WTC11 (cell line): ENCODE data around the gene PUM1. TPM values are rescaled to one million over a fixed set of nuclear protein-coding genes. Genes with fewer than 3 reads are reported as not detected.
A peak's percentile ranks its signal among the peaks of the same experiment; 100 is the strongest.

Experiments used
- ATAC-seq: fragments of 200-7000 bp; cut with Tn5 transposase; 2 replicates; pipeline ENCODE4 v1.10.0; 2021; ENCODE audit warnings: mild to moderate bottlenecking, moderate library complexity
- CTCF ChIA-PET: fragments of 300-600 bp; sonication (Branson Sonifier 250); formaldehyde crosslinking; loops from one replicate; lab custom pipeline; 2021; ENCODE audit warnings: antibody characterized with exemption; lab: Charles Lee
- POLR2A ChIA-PET: fragments of 350-600 bp; sonication (Branson Sonifier 250); formaldehyde crosslinking; loops from one replicate; lab custom pipeline; 2021; ENCODE audit warnings: antibody characterized with exemption; lab: Charles Lee
- DNase-seq: peaks from one replicate; pipeline ENCODE4 v3.0.0; 2021; ENCODE audit warnings: low spot score
- H3K27ac Mint-ChIP-seq: 2 replicates; pipeline ENCODE4 v1.8.0; 2021; ENCODE audit warnings: mixed read lengths
- H3K27me3 Mint-ChIP-seq: 2 replicates; pipeline ENCODE4 v1.8.0; 2021; ENCODE audit warnings: low read depth, mild to moderate bottlenecking, moderate library complexity, mixed read lengths
- H3K36me3 Mint-ChIP-seq: 2 replicates; pipeline ENCODE4 v1.8.0; 2021; ENCODE audit warnings: mixed read lengths
- H3K4me1 Mint-ChIP-seq: 2 replicates; pipeline ENCODE4 v1.8.0; 2022; ENCODE audit warnings: mixed read lengths
- H3K4me3 Mint-ChIP-seq: 2 replicates; pipeline ENCODE4 v1.8.0; 2021; ENCODE audit warnings: mild to moderate bottlenecking, moderate library complexity, mixed read lengths
- H3K9me3 Mint-ChIP-seq: 2 replicates; pipeline ENCODE4 v1.8.0; 2021; ENCODE audit warnings: mixed read lengths
- CREM ChIP-seq: sonication (generic); formaldehyde crosslinking; IDR thresholded peaks from 2 replicates; pipeline ENCODE4 v1.8.1; 2022; ENCODE audit warnings: mild to moderate bottlenecking, missing genetic modification reagents, moderate library complexity
- GABPB1 ChIP-seq: sonication (generic); formaldehyde crosslinking; IDR thresholded peaks from 2 replicates; pipeline ENCODE4 v1.8.1; 2023; ENCODE audit warnings: mild to moderate bottlenecking, missing genetic modification reagents
- MXD4 ChIP-seq: fragments of 250-450 bp; sonication (Bioruptor Pico); IDR thresholded peaks from 2 replicates; pipeline ENCODE4 v1.8.0; 2021; ENCODE audit warnings: mild to moderate bottlenecking, moderate library complexity, borderline replicate concordance
- NFYB ChIP-seq: sonication (generic); formaldehyde crosslinking; conservative IDR thresholded peaks from 2 replicates; pipeline ENCODE4 v1.8.0; 2022; ENCODE audit warnings: low read depth, missing genetic modification reagents
- NR2C2 ChIP-seq: sonication (generic); formaldehyde crosslinking; IDR thresholded peaks from 2 replicates; pipeline ENCODE4 v1.8.0; 2022; ENCODE audit warnings: mild to moderate bottlenecking, missing genetic modification reagents
- RELA ChIP-seq: sonication (generic); formaldehyde crosslinking; IDR thresholded peaks from 2 replicates; pipeline ENCODE4 v1.8.1; 2022; ENCODE audit warnings: missing genetic modification reagents, mild to moderate bottlenecking, borderline replicate concordance
- SMAD3 ChIP-seq: sonication (generic); formaldehyde crosslinking; IDR thresholded peaks from 2 replicates; pipeline ENCODE4 v1.8.0; 2022; ENCODE audit warnings: missing genetic modification reagents, mild to moderate bottlenecking, borderline replicate concordance
- SP1 ChIP-seq: sonication (generic); formaldehyde crosslinking; conservative IDR thresholded peaks from 2 replicates; pipeline ENCODE4 v1.8.1; 2022; ENCODE audit warnings: missing genetic modification reagents
- TEAD4 ChIP-seq: sonication (generic); formaldehyde crosslinking; IDR thresholded peaks from 2 replicates; pipeline ENCODE4 v1.8.0; 2022; ENCODE audit warnings: mild to moderate bottlenecking, missing genetic modification reagents
- TP53 ChIP-seq: sonication (generic); formaldehyde crosslinking; IDR thresholded peaks from 2 replicates; pipeline ENCODE4 v1.8.1; 2023; ENCODE audit warnings: mild to moderate bottlenecking, missing genetic modification reagents
- ZNF121 ChIP-seq: sonication (generic); formaldehyde crosslinking; IDR thresholded peaks from 2 replicates; pipeline ENCODE4 v1.8.0; 2023; ENCODE audit warnings: missing genetic modification reagents
- ZNF423 ChIP-seq: fragments of 250-450 bp; sonication (Bioruptor Pico); IDR thresholded peaks from 2 replicates; pipeline ENCODE4 v2.1.2; 2022; ENCODE audit warnings: mild to moderate bottlenecking, moderate library complexity
- ZNF671 ChIP-seq: fragments of 250-450 bp; sonication (Bioruptor Pico); IDR thresholded peaks from 2 replicates; pipeline ENCODE4 v1.8.0; 2021; ENCODE audit warnings: mild to moderate bottlenecking
- total RNA-seq: library from RNA; stranded (reverse); gene quantifications from 3 replicates; pipeline ENCODE4 v1.2.3, GENCODE V29; 2021
- TF ChIP-seq, protein P1 (sequence below): sonication (generic); formaldehyde crosslinking; IDR thresholded peaks from 2 replicates; pipeline ENCODE4 v1.8.1; 2022; ENCODE audit warnings: mild to moderate bottlenecking, moderate library complexity, missing genetic modification reagents
- TF ChIP-seq, protein P2 (sequence below): sonication (generic); formaldehyde crosslinking; IDR thresholded peaks from 2 replicates; pipeline ENCODE4 v1.8.1; 2022; ENCODE audit warnings: low read depth, mild to moderate bottlenecking, moderate library complexity, missing genetic modification reagents, borderline replicate concordance
- TF ChIP-seq, protein P3 (sequence below): sonication (generic); formaldehyde crosslinking; IDR thresholded peaks from 2 replicates; pipeline ENCODE4 v1.8.0; 2023; ENCODE audit warnings: missing genetic modification reagents, mild to moderate bottlenecking, borderline replicate concordance
- TF ChIP-seq, protein P4 (sequence below): fragments of 250-450 bp; sonication (Bioruptor Pico); IDR thresholded peaks from 2 replicates; pipeline ENCODE4 v1.8.0; 2021; ENCODE audit warnings: mild to moderate bottlenecking
- TF ChIP-seq, protein P5 (sequence below): sonication (generic); formaldehyde crosslinking; IDR thresholded peaks from 2 replicates; pipeline ENCODE4 v1.8.1; 2023; ENCODE audit warnings: mild to moderate bottlenecking, missing genetic modification reagents

The PUM1 gene
- total RNA-seq, 1 experiment from 2014 or later: 147 TPM

DNA sequence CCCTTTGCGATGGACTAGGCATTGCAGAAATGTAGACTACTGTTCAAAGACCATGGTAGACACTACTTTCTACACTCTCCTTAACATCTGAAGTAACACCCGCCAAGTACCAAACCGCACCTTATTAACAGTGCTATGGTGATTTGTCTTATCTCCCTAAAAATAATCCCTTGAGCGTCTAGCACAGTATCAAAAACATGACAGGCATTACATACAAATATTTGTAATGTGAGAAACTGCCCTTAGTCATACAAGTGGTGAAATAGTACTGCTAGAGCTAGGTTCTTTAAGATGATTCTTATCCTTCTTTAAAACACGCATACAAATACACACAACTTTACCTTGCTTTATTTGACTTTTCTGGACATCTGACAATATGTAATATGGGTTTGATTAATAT is 27.2 kb downstream of the PUM1 start:
- Mint-ChIP-seq H3K36me3 (peaks cover 11% of the 10 kb centered on the region), H3K27me3 (no peaks in the 10 kb centered on the region), H3K4me3 (no peak overlapping the region), H3K27ac (no peak overlapping the region), H3K9me3 (no peaks in the 10 kb centered on the region), H3K4me1 (peaks cover 54% of the 10 kb centered on the region)
- ChIA-PET CTCF (no interaction called here), POLR2A (interaction anchor here (0.7 kb wide), 2 partner anchors 14 to 275 kb away, joined by 3 to 4 read pairs; no protein-coding TSS in a partner anchor)
- TF ChIP-seq MXD4 (CRISPR knock-in tag) (no peak), GABPB1 (CRISPR knock-in tag) (no peak), ZNF121 (CRISPR knock-in tag) (no peak), NR2C2 (CRISPR knock-in tag) (no peak), SMAD3 (no peak), TEAD4 (no peak), TP53 (no peak), ZNF671 (CRISPR knock-in tag) (no peak), ZNF423 (CRISPR knock-in tag) (no peak), RELA (CRISPR knock-in tag) (no peak), SP1 (CRISPR knock-in tag) (no peak), CREM (CRISPR knock-in tag) (no peak)
- TF ChIP-seq, protein P1, sequence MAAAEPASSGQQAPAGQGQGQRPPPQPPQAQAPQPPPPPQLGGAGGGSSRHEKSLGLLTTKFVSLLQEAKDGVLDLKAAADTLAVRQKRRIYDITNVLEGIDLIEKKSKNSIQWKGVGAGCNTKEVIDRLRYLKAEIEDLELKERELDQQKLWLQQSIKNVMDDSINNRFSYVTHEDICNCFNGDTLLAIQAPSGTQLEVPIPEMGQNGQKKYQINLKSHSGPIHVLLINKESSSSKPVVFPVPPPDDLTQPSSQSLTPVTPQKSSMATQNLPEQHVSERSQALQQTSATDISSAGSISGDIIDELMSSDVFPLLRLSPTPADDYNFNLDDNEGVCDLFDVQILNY: no peak
- TF ChIP-seq, protein P2, sequence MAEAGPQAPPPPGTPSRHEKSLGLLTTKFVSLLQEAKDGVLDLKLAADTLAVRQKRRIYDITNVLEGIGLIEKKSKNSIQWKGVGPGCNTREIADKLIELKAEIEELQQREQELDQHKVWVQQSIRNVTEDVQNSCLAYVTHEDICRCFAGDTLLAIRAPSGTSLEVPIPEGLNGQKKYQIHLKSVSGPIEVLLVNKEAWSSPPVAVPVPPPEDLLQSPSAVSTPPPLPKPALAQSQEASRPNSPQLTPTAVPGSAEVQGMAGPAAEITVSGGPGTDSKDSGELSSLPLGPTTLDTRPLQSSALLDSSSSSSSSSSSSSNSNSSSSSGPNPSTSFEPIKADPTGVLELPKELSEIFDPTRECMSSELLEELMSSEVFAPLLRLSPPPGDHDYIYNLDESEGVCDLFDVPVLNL (CRISPR knock-in tag): no peak
- TF ChIP-seq, protein P3, sequence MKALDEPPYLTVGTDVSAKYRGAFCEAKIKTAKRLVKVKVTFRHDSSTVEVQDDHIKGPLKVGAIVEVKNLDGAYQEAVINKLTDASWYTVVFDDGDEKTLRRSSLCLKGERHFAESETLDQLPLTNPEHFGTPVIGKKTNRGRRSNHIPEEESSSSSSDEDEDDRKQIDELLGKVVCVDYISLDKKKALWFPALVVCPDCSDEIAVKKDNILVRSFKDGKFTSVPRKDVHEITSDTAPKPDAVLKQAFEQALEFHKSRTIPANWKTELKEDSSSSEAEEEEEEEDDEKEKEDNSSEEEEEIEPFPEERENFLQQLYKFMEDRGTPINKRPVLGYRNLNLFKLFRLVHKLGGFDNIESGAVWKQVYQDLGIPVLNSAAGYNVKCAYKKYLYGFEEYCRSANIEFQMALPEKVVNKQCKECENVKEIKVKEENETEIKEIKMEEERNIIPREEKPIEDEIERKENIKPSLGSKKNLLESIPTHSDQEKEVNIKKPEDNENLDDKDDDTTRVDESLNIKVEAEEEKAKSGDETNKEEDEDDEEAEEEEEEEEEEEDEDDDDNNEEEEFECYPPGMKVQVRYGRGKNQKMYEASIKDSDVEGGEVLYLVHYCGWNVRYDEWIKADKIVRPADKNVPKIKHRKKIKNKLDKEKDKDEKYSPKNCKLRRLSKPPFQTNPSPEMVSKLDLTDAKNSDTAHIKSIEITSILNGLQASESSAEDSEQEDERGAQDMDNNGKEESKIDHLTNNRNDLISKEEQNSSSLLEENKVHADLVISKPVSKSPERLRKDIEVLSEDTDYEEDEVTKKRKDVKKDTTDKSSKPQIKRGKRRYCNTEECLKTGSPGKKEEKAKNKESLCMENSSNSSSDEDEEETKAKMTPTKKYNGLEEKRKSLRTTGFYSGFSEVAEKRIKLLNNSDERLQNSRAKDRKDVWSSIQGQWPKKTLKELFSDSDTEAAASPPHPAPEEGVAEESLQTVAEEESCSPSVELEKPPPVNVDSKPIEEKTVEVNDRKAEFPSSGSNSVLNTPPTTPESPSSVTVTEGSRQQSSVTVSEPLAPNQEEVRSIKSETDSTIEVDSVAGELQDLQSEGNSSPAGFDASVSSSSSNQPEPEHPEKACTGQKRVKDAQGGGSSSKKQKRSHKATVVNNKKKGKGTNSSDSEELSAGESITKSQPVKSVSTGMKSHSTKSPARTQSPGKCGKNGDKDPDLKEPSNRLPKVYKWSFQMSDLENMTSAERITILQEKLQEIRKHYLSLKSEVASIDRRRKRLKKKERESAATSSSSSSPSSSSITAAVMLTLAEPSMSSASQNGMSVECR (CRISPR knock-in tag): no peak
- DNase-seq (no peak), ATAC-seq (no peak)

DNA sequence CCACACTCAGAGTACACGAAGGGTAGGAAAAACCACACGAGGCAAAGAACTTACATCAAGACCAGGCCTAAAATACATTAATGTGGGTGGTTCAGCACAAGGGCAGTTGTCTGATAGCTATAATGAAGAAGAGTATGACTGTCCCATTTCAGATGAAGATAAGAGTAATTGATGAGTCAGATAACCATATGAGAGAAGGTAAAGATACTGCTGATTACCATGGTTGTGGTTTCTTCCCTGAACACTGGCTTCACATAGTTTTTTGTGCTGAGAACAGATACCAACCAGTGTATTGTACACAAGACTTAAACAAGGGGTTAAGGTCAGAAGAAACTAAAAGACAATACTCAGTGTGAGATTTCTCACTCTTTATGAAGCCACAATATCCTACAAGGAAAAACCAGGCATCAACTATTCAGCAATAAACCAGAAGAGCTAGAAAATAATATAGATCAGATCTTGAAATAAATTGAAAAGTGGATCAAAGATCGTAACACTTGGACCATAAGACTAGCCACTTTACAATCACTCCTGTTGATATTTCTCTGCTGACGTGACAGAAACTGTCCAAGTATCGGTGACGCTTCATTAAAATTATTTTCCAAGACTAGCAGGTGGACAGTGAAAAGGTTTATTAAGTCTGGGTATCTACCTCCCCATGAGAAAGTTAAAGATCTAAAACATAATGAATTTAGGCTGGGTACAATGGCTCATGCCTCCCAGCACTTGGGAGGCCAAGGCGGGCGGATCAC is 28.6 kb downstream of the PUM1 start:
- Mint-ChIP-seq H3K4me1 (peaks cover 58% of the 10 kb centered on the region), H3K27ac (peak overlapping the region; percentile 39), H3K4me3 (no peak overlapping the region), H3K9me3 (no peaks in the 10 kb centered on the region), H3K27me3 (no peaks in the 10 kb centered on the region), H3K36me3 (peaks cover 5% of the 10 kb centered on the region)
- ChIA-PET CTCF (no interaction called here), POLR2A (no interaction called here)
- no peak for ATAC-seq
- TF ChIP-seq, protein P1: no peak
- TF ChIP-seq NFYB: no peak
- TF ChIP-seq, protein P4, sequence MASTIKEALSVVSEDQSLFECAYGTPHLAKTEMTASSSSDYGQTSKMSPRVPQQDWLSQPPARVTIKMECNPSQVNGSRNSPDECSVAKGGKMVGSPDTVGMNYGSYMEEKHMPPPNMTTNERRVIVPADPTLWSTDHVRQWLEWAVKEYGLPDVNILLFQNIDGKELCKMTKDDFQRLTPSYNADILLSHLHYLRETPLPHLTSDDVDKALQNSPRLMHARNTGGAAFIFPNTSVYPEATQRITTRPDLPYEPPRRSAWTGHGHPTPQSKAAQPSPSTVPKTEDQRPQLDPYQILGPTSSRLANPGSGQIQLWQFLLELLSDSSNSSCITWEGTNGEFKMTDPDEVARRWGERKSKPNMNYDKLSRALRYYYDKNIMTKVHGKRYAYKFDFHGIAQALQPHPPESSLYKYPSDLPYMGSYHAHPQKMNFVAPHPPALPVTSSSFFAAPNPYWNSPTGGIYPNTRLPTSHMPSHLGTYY (CRISPR knock-in tag): no peak
- TF ChIP-seq, protein P5, sequence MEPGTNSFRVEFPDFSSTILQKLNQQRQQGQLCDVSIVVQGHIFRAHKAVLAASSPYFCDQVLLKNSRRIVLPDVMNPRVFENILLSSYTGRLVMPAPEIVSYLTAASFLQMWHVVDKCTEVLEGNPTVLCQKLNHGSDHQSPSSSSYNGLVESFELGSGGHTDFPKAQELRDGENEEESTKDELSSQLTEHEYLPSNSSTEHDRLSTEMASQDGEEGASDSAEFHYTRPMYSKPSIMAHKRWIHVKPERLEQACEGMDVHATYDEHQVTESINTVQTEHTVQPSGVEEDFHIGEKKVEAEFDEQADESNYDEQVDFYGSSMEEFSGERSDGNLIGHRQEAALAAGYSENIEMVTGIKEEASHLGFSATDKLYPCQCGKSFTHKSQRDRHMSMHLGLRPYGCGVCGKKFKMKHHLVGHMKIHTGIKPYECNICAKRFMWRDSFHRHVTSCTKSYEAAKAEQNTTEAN: no peak
- no peak for DNase-seq
